Activated CD4-positive, alpha-beta T cell treated with anti-CD3 and anti-CD28 coated beads, Interleukin-10, Interleukin-2, amounts not matched to agents 100 ng/mL and 50 ng/mL, durations not matched to agents 16 hours and 8 hours (primary cell): ENCODE data around the gene MAP2K3.

Source experiments
- DNase-seq: peaks from one replicate; pipeline ENCODE4 v3.0.0-alpha.2; 2020

MAP2K3 gene

GRCh38 chr17:21283482-21284318 is 811 bp upstream of the MAP2K3 start:
- no peak for DNase-seq

DNA sequence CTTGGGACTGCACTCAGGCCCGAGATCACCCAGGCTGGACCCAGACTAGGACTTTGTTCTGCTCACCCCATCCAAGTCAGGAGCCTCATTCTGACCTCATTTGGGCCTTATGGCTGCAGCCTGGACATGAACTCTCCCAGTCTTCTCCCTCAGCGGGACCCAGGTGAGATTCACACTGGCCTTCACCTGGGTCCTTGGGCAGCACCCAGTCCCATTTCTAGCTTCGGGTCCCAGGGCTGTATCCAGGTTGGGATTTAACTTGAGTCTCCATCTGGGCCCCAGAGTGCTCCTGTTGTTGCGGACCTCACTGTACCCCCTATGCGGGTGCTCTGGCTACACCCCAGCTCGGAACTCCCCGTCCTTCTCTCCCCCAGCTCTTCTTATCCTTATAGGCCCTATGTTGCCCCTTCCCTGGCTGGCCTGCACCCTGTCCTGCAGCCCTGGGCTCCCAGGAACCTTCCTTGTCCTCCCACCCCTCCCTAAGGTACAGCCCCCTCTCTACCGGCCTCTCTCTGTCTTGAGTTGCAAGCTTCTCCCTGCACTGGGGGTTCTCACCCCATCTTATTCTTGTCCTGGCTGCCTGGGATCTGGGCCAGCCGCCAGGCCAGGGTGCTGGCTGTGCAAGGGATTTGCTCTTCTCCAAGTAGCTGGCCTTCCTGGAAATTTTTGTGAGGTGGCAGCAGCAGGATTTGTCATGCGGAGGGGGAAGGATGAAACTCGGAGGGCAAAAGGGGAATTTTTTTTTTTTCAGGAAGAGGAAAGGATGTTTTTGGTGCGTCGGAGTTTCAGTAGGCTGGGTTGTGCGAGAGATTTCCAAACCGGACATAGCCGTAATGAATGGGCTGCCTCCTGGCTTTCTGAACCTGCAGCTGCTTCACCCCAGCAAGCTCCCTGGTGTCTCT is 904 bp downstream of the MAP2K3 start:
- no peak for DNase-seq

DNA sequence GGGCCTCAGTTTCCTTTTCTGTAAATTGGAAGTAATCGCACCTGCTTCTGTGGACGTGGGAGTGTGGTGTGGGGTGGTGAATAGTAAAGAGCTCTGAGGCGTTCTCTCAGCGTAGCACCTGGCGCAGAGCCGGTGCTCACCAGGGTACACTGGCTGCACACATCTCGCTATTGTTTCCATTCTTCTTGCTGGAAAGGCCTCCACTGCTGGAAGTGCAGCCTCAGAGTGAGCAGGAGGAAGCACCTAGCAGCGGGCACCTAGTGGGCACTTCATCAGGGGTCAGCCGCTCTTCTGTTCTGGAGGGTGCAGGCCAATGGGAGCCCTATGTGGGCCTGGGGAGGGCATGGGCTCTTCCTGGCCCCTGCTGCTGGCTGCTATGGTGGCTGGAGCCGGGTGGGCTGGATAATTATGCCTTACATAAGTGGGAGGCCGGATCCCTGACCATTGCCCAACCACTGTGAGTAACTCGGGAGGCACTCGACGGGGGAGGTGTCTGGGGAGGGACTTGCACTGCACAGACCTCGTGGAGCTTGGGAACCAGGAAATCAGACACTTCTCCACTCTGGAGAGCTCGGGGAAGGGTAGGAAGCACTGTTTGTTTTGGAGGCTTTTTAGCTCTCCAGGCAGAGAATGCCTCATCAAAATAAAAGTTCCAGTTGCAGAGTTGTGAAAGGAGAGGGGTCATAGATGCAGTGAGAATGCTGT is 1.7 kb downstream of the MAP2K3 start:
- peak; percentile 43 for DNase-seq

DNA sequence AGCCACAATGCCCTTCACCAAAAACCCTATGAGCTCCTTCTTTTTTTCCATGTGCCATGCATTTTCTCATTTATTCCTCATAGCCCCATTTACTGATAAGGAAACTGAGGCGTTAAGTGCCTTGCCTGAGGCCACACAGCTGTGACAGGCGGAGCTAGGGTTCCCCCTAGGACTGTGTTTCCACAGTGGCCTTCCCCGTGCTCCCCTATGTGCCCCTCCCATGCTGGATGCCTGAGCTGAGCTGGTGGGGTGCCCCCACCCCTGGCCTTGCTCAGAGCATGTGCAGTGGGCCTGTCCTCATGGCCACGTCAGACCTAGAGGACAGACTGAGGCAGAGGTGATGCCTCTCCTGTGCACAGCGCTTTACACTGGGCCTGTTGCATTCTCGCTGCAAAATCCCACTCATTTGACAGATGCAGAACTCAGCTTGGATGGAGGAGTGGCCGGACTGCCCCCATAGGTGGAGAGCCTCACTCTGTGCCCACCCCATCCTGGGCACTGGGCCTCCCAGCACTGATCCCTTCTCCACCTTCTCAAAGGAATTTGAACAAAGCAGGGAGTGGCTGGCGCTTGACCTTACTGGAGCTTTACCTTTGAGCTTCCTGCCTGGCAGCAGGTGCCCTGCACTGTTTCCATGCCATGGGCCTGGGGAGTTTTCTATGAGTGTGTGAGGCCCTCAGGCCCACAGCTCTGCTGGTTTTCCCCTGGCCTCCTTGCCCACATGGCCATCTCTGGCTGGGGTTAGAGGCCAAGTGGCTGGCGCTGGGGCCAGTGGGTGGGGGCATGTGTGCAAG is 2.6 kb downstream of the MAP2K3 start:
- DNase-seq: peak; percentile 37

DNA sequence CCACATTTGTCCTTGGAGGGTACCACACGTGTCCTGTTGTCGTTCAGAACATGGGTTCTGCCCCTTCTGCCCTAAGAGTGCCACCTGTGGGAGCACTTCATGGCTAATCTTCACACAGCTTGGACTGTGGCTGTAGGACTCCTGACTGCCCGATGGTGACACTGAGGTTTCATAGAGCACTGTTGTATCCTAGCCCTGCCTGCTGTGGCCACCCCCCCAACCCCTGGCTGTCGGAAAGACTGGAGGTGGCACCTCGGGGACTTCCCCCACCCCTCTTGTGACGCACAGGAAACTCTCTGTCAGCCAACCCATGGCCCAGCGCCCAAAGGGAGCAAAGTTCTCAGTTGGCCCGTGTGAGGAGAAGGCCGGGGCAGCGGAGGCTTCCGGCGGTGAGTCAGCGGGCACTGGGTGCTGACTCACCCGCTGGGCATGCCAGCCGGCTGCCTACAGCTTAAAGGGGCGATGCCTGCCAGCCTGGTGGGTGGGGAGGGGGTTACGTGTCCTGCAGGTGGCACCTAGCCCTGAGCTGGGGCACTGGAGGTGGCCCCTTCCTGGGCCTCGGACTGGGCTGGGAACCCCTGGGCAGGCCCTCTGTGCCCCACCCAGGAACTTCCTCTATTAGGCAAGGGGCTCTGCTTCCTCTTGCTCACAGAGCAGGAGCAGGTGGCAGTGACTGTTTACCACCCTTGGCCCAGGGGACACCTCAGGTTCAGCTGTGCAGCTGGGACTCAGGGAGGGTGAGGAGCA is 3.4 kb downstream of the MAP2K3 start:
- peak; percentile 99 for DNase-seq

GRCh38 chr17:21288571-21289017 is 4.1 kb downstream of the MAP2K3 start:
- DNase-seq: peak; percentile 84

GRCh38 chr17:21289175-21289901 is 4.8 kb downstream of the MAP2K3 start:
- DNase-seq: no peak

DNA sequence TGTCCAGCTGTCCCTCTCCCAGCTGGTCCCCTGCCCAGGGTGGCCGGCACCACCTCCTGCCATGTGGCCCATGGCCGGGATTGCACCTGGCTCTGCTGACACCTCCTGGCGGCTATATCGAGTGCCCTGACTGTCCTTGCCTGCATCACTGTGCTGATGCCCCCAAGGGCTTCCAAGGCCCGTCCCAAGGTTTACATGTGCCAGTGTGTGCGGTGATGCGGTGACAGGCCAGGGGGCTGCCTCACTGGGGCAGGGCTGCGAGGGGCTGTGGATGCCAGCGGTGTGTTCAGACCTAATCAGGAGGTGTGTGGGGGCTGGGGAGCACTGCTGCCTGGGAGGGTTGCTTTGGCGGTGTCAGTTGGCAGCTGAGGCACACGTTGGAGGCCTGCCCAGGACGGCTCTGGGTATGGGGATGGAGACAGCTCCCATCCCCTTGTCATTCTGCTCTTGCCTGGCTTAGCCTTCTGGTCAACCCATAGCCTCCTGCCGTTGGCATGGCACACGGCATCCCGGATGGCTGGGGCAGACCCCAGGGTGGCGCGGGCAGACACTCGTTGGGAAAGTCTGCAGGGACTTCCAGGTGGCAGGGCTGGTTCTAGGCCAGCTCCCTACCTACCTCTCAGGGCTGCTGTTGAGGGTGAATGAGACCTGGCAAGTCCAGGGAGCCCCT is 5.5 kb downstream of the MAP2K3 start:
- no peak for DNase-seq

DNA sequence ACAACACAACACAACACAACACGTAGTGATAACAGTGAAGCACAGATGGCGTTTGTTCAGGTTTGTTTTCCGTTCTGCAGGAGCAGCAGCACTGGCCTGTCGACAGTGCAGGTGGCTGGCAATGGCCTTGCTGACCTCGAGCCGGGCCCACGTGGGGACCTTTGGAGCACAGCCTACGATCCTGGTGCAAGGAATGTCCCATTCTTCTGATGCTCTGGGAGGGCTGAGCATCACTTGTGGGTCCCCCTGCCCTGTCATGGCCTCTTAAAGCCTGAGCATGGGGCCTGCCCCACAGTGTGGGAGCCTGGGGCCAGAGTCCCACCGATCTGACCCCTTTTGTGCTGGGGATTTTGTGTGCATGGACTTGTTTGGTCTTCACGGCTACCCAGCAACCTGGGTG is 6.8 kb downstream of the MAP2K3 start:
- DNase-seq: no peak

- no peak for DNase-seq
Measured at GRCh38 chr17:21291862-21292261, 7.4 kb downstream of the MAP2K3 start.

- DNase-seq: no peak
Measured at GRCh38 chr17:21292867-21293830, 8.6 kb downstream of the MAP2K3 start.

DNA sequence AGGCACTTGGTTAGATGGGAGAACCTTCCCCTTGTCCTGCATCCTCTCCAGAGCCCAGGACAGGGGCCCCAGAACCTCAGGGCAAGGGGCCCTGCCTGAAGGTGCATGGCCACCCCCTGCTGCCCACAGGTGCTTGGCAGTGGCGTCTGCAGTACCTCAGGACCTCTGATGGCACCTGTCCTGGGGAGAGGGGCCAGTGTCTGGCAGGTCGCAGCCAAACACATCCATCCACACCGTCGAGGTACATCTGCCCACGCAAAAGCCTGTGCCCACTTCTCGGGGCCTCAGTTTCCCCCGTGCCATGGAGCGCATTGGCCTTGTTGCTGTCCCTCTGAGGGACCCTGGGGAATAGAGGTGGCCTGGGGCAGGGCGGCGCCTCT is 9.3 kb downstream of the MAP2K3 start:
- DNase-seq: no peak

- no peak for DNase-seq
Measured at GRCh38 chr17:21294321-21295035, 10.0 kb downstream of the MAP2K3 start.

DNA sequence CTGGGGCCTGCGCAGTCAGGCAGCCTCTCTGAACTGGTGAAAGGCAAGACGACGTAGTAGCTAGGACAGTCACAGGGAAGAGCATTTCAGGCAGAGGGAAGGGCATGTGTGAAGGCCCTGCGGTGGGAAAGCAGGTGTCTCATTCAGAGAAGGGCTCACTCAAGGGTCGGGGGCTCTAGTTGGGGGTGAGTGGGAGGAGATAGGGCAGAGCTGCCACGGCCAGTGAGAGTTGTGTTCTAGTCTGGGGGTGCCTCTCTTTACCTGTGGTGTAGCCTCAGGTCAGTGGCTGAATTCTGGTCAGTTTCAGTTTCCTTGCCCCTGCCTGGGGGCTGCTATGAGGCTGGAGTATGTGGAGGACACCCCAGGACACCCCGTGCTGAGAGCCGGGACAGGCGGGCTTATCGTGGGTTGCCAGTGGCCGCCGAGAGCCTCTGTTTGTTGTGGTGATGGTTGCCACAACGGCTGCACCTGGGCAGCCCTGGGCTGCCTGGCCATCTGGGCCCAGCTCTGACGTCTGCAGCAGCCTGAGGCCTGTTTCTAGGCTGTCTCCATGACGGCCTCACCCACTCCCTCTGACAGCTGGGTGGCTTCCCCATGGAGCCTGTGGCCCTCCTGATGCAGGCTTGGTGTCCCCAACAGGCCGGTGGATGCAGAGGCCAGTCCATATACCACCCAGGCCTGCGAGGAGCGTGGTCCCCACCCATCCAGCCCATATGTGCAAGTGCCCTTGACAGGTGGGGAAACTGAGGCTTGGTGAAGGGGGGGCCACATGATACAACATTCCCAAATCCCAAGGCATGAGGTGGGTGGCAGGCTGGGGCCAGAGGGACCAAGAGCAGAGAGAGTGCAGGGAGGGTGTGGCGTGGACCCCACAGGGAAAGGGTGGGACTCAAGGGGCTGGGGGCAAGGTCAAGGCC is 10.8 kb downstream of the MAP2K3 start:
- DNase-seq: no peak

DNA sequence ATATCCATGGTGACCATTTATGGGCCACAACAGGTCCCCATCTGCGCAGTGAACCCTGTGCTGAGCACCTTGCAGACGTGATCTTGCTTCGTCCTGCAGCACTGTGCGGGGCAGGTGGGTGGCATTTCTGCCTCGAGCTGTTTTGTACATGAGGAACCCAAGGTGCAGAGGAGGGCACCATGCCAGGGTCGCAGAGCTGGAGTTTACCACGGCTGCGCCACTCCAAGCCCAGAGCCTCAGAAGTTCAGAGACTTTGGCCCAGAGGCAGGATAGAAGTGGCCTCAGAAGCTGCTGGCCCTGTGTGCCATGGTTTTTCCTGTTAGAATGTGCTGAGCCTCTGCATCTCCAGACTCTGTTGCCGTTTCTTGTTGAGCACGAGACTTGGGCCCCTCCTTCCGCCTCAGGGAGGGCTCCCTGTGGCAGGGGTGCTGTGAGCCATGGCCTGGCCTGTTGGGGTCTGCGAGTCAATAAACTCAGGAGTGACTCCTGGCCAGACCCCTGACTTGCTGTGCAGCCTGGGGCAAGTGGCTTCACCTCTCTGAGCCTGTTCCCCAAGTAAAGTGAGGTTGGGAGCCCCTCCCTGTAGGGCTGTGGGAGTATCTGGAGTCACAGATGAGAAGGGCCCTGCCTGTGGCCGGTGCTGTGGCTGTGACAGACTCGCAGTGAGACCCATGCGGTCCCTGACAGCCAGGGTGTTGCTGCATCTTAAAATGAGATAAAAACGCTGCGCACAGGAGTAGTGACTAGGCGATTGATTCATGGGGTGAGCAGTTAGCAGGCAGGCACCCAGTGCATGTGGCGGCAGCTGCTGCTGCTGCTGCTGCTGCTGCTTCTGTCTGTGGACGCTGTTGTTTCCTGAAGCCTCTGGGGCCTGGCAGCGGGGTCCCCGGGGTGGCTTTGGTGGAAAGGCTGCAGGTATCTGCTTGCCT is 11.8 kb downstream of the MAP2K3 start:
- no peak for DNase-seq

- no peak for DNase-seq
Measured at GRCh38 chr17:21297026-21297520, 12.6 kb downstream of the MAP2K3 start.
